ENCODE measurements around the gene BIVM.

The BIVM gene

GRCh38 chr13:102852556-102852955 is 53.6 kb downstream of the BIVM start:
- no peak for DNase-seq (ENCODE audit: low spot score)
- no peak for TF ChIP-seq CTCF (IDR thresholded peaks at IDR 0.05; ENCODE audit: extremely low read depth, missing control alignments)

GRCh38 chr13:102854675-102855074 is 55.8 kb downstream of the BIVM start:
- DNase-seq (ENCODE audit: low spot score): no peak

DNA sequence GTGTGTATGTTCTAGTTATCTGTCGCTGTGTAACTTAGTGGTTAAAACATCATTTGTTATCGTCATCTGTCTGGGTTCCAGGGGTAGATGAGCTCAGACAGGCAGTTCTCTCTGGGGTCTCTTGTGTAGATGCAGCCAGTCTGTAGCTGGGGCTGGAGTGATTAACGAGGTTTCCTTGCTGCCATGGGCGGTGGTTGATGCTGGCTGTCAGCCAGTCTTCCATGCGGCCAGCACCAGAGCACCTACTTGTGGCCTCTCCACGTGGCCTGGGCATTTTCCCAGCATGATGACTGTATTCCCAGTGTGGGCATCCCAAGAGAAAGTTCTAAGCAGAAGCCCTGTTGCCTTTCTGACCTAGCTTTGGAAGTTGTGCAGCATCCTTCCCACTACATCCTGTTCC is 57.6 kb downstream of the BIVM start:
- DNase-seq (ENCODE audit: low spot score): no peak

More at GRCh38 chr13:102854675-102855074, 55.8 kb downstream of the BIVM start:
- no peak for TF ChIP-seq CTCF (IDR thresholded peaks at IDR 0.05; ENCODE audit: extremely low read depth, missing control alignments)

GRCh38 chr13:102862624-102863210 is 63.8 kb downstream of the BIVM start:
- no peak for DNase-seq (ENCODE audit: low spot score)
- TF ChIP-seq CTCF (IDR thresholded peaks at IDR 0.05; ENCODE audit: extremely low read depth, missing control alignments): no peak

More for the DNA sequence above, 57.6 kb downstream of the BIVM start:
- no peak for TF ChIP-seq CTCF (IDR thresholded peaks at IDR 0.05; ENCODE audit: extremely low read depth, missing control alignments)

DNA sequence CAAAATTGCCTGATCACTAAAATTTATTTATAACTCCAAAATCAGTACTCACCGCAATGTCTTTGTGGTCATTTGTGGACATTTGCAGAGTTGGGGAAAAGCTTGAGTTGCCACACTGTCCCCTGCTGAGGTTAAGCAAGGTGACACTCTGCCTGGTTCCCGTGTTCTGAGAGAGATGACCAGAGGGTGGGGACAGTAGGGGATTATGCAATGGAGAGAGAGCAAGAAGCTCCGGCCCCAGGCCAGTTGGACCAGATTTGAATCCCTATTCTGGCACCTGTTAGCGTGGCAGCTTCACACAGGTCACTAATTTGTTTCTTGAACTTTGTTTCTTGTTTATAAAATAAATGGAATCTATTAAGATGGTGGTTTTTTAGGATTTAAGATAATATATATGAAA is 64.7 kb downstream of the BIVM start:
- DNase-seq (ENCODE audit: low spot score): no peak
- TF ChIP-seq CTCF (IDR thresholded peaks at IDR 0.05; ENCODE audit: extremely low read depth, missing control alignments): no peak

GRCh38 chr13:102868366-102868936 is 69.5 kb downstream of the BIVM start:
- TF ChIP-seq CTCF (IDR thresholded peaks at IDR 0.05; ENCODE audit: extremely low read depth, missing control alignments): no peak
- no peak for DNase-seq (ENCODE audit: low spot score)

DNA sequence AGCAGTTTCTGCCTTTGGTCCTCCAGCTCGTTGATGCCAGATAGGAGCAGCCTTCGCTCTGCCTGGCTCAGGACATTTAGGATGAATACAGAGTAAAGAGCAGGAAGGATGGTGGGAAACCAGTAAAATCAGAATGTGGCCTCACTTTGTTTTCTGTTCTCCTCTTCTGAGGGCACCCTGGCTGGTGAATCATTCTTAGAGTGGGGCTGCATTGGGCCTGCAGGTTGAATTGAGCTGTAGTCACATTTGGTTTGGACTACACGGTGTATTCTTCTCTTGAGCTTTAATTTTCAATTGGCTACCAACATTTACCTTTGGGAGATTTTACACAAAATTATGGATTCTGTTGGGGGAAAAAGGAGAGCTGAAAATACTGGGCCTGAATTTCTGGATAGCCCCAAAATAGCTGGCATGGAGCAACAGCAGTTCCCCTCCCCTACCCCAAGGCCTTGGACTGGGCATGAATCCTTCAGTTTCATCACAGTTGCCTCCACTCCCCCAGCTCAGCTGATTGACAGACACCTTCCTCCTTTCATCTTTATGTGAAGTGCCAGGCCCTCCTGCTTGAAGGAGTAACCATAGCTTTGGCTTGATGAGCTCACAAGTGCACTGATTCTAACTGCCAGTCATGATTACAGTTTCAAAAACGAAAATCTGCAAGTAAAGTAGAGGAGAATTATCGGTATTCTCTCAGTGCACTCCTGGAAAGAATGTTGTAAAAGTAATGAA is 71.2 kb downstream of the BIVM start:
- DNase-seq (ENCODE audit: low spot score): no peak

More for the DNA sequence above, 71.2 kb downstream of the BIVM start:
- no peak for TF ChIP-seq CTCF (IDR thresholded peaks at IDR 0.05; ENCODE audit: extremely low read depth, missing control alignments)
